HepG2 (cell line): ENCODE results near the gene MRPL28. TPM values are rescaled to one million over a fixed set of nuclear protein-coding genes. Genes with fewer than 3 reads are reported as not detected.

Source experiments
- AHR ChIP-seq: IDR thresholded peaks from 2 replicates; pipeline ENCODE4 v1.6.1; 2018; ENCODE audit warnings: missing genetic modification reagents, missing compliant biosample characterization
- FOXO1 ChIP-seq: sonication (generic); formaldehyde crosslinking; IDR thresholded peaks from 2 replicates; pipeline ENCODE4 v1.4.0; 2020; ENCODE audit warnings: missing genetic modification reagents
- IKZF4 ChIP-seq: sonication (generic); formaldehyde crosslinking; IDR thresholded peaks from 2 replicates; pipeline ENCODE4 v1.5.1; 2020; ENCODE audit warnings: borderline replicate concordance, mild to moderate bottlenecking, low read depth, missing genetic modification reagents; ENCODE audit errors: not compliant biosample characterization
- NFYB ChIP-seq: sonication (generic); formaldehyde crosslinking; IDR thresholded peaks from 2 replicates; pipeline ENCODE4 v1.4.0; 2020; ENCODE audit warnings: missing genetic modification reagents
- POLR2AphosphoS2 ChIP-seq: IDR thresholded peaks from 2 replicates; pipeline ENCODE4 v1.6.1; 2011; ENCODE audit warnings: low read depth, low read length, improper control_type of control experiment
- RCOR2 ChIP-seq: IDR thresholded peaks from 2 replicates; pipeline ENCODE4 v1.6.1; 2016; ENCODE audit warnings: missing biosample characterization, missing genetic modification reagents
- THAP7 ChIP-seq: sonication (generic); formaldehyde crosslinking; IDR thresholded peaks from 2 replicates; pipeline ENCODE4 v1.8.1; 2023; ENCODE audit warnings: mild to moderate bottlenecking, missing genetic modification reagents
- ZBTB42 ChIP-seq: sonication (generic); formaldehyde crosslinking; IDR thresholded peaks from 2 replicates; pipeline ENCODE4 v1.5.0; 2020; ENCODE audit warnings: mild to moderate bottlenecking, missing genetic modification reagents
- ZIK1 ChIP-seq: sonication (generic); formaldehyde crosslinking; IDR thresholded peaks from 2 replicates; pipeline ENCODE4 v1.5.0; 2020; ENCODE audit warnings: mild to moderate bottlenecking, low read depth, missing genetic modification reagents, borderline replicate concordance
- ZNF354B ChIP-seq: sonication (generic); formaldehyde crosslinking; IDR thresholded peaks from 2 replicates; pipeline ENCODE4 v1.8.0; 2022; ENCODE audit warnings: mild to moderate bottlenecking, missing genetic modification reagents
- ZNF619 ChIP-seq: sonication (generic); formaldehyde crosslinking; IDR thresholded peaks from 2 replicates; pipeline ENCODE4 v1.4.0; 2020; ENCODE audit warnings: mild to moderate bottlenecking, missing genetic modification reagents
- ZNF7 ChIP-seq: IDR thresholded peaks from 2 replicates; pipeline ENCODE4 v1.6.1; 2016; ENCODE audit warnings: missing biosample characterization, missing genetic modification reagents
- ZNF749 ChIP-seq: sonication (generic); formaldehyde crosslinking; IDR thresholded peaks from 2 replicates; pipeline ENCODE4 v1.8.0; 2022; ENCODE audit warnings: mild to moderate bottlenecking, missing genetic modification reagents, moderate library complexity, borderline replicate concordance
- ZNF788 ChIP-seq: sonication (generic); formaldehyde crosslinking; IDR thresholded peaks from 2 replicates; pipeline ENCODE4 v1.5.0; 2020; ENCODE audit warnings: mild to moderate bottlenecking, missing genetic modification reagents, borderline replicate concordance
- polyA plus RNA-seq, 8 experiments: library from polyadenylated mRNA; depleted of rRNA in 3 of 8; stranded (reverse) in 7 of 8; unstranded in 1 of 8; fragments of >200 nt; fragmentation: Illumina TruSeq in 4 of 8; extraction: Trizol in 4 of 8; gene quantifications; 2 replicates each; pipeline versions ENCODE4 v1.2.1 to v1.2.3, GENCODE V29; 2011 to 2016; ENCODE audit warnings: low read depth in 4 of 8, missing spikeins in 1 of 8, mixed read lengths in 1 of 8; ENCODE audit not compliant: insufficient read depth in 1 of 8
- total RNA-seq, 5 experiments: library from RNA; depleted of rRNA; stranded (reverse); fragments of >200 nt; fragmentation: Illumina TruSeq; extraction: Trizol; gene quantifications; 2 replicates each; pipeline ENCODE4 v1.2.3, GENCODE V29; 2016; ENCODE audit warnings: low read depth in 1 of 5
- TF ChIP-seq, protein P1 (sequence below): sonication (generic); formaldehyde crosslinking; conservative IDR thresholded peaks from 2 replicates; pipeline ENCODE4 v1.4.0; 2020; ENCODE audit warnings: mild to moderate bottlenecking, missing genetic modification reagents, moderate library complexity
- TF ChIP-seq, protein P2 (sequence below): sonication (generic); formaldehyde crosslinking; IDR thresholded peaks from 2 replicates; pipeline ENCODE4 v1.9.0; 2021; ENCODE audit warnings: missing genetic modification reagents, mild to moderate bottlenecking, borderline replicate concordance
- TF ChIP-seq, protein P3 (sequence below): IDR thresholded peaks from 2 replicates; pipeline ENCODE4 v1.6.1; 2018; ENCODE audit warnings: missing genetic modification reagents, mild to moderate bottlenecking, missing compliant biosample characterization
- TF ChIP-seq, protein P4 (sequence below): sonication (generic); formaldehyde crosslinking; IDR thresholded peaks from 2 replicates; pipeline ENCODE4 v1.5.0; 2020; ENCODE audit warnings: mild to moderate bottlenecking, missing genetic modification reagents
- TF ChIP-seq, protein P5 (sequence below): sonication (generic); formaldehyde crosslinking; IDR thresholded peaks from 2 replicates; pipeline ENCODE4 v1.8.0; 2022; ENCODE audit warnings: mild to moderate bottlenecking, missing genetic modification reagents; ENCODE audit not compliant: insufficient replicate concordance

MRPL28 gene
- total and polyA plus RNA-seq, 2 of the 13 experiments (the other 11 are each of a cell fraction or from before 2014, with no cell fraction given): 114 to 135 TPM

DNA sequence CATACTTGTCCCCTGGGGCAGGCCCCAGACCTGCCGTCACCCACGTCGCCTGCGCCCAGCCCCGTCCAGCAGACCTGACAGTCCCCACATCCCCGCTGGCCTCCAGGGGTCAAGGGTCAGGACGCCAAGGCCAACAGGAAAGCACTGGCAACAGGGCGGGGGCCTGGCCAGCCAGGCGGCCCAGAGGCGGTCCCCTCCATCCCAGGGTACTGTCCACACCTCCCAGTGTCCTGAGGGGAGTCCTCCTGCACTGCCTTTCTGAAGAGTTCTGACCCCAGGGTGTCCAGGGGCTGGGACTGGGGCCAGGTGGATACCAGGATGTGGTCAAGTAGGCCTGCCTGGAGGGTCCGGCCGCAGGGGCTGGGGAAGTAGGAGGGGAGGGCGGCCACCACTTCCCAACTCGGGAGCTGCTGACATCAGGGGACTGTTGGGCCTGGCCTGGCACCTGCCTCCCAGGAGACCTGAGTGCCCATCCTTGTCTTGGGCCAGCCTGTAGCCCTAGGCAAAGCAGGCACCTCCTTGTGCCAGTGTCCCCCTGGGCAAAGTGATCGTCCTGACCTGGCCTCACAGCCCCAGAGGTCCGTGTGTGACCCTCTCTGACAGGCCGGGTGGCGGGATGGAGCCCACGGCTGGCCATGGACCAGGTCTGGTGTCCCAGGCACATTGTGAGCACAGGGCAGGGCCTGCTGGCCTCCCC, 11.1 kb downstream of the MRPL28 start (continued):
- TF ChIP-seq ZIK1 (CRISPR knock-in tag) (no peak), ZNF7 (CRISPR knock-in tag) (no peak), AHR (CRISPR knock-in tag) (no peak), NFYB (no peak), ZNF354B (no peak), FOXO1 (CRISPR knock-in tag) (peak; percentile 76; the same call in 1 of the 2 replicates), ZNF619 (CRISPR knock-in tag) (no peak), ZNF788 (CRISPR knock-in tag) (peak; percentile 53; the same call in 1 of the 2 replicates), IKZF4 (CRISPR knock-in tag) (no peak), RCOR2 (CRISPR knock-in tag) (peak; percentile 65; the same call in 1 of the 2 replicates), POLR2AphosphoS2 (no peak), ZNF749 (CRISPR knock-in tag) (no peak), ZBTB42 (no peak; the same call in 1 of the 2 replicates), THAP7 (CRISPR knock-in tag) (0 out of 2 replicates have a peak, but pooled peaks have one; percentile 38)
- TF ChIP-seq, protein P1, sequence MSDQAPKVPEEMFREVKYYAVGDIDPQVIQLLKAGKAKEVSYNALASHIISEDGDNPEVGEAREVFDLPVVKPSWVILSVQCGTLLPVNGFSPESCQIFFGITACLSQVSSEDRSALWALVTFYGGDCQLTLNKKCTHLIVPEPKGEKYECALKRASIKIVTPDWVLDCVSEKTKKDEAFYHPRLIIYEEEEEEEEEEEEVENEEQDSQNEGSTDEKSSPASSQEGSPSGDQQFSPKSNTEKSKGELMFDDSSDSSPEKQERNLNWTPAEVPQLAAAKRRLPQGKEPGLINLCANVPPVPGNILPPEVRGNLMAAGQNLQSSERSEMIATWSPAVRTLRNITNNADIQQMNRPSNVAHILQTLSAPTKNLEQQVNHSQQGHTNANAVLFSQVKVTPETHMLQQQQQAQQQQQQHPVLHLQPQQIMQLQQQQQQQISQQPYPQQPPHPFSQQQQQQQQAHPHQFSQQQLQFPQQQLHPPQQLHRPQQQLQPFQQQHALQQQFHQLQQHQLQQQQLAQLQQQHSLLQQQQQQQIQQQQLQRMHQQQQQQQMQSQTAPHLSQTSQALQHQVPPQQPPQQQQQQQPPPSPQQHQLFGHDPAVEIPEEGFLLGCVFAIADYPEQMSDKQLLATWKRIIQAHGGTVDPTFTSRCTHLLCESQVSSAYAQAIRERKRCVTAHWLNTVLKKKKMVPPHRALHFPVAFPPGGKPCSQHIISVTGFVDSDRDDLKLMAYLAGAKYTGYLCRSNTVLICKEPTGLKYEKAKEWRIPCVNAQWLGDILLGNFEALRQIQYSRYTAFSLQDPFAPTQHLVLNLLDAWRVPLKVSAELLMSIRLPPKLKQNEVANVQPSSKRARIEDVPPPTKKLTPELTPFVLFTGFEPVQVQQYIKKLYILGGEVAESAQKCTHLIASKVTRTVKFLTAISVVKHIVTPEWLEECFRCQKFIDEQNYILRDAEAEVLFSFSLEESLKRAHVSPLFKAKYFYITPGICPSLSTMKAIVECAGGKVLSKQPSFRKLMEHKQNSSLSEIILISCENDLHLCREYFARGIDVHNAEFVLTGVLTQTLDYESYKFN (CRISPR knock-in tag): peak; percentile 93
- TF ChIP-seq, protein P2, sequence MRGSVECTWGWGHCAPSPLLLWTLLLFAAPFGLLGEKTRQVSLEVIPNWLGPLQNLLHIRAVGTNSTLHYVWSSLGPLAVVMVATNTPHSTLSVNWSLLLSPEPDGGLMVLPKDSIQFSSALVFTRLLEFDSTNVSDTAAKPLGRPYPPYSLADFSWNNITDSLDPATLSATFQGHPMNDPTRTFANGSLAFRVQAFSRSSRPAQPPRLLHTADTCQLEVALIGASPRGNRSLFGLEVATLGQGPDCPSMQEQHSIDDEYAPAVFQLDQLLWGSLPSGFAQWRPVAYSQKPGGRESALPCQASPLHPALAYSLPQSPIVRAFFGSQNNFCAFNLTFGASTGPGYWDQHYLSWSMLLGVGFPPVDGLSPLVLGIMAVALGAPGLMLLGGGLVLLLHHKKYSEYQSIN: no peak
- TF ChIP-seq, protein P3, sequence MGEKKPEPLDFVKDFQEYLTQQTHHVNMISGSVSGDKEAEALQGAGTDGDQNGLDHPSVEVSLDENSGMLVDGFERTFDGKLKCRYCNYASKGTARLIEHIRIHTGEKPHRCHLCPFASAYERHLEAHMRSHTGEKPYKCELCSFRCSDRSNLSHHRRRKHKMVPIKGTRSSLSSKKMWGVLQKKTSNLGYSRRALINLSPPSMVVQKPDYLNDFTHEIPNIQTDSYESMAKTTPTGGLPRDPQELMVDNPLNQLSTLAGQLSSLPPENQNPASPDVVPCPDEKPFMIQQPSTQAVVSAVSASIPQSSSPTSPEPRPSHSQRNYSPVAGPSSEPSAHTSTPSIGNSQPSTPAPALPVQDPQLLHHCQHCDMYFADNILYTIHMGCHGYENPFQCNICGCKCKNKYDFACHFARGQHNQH (CRISPR knock-in tag): peak; percentile 54; the same call in 1 of the 2 replicates
- TF ChIP-seq, protein P4, sequence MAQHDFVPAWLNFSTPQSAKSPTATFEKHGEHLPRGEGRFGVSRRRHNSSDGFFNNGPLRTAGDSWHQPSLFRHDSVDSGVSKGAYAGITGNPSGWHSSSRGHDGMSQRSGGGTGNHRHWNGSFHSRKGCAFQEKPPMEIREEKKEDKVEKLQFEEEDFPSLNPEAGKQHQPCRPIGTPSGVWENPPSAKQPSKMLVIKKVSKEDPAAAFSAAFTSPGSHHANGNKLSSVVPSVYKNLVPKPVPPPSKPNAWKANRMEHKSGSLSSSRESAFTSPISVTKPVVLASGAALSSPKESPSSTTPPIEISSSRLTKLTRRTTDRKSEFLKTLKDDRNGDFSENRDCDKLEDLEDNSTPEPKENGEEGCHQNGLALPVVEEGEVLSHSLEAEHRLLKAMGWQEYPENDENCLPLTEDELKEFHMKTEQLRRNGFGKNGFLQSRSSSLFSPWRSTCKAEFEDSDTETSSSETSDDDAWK: no peak
- TF ChIP-seq, protein P5, sequence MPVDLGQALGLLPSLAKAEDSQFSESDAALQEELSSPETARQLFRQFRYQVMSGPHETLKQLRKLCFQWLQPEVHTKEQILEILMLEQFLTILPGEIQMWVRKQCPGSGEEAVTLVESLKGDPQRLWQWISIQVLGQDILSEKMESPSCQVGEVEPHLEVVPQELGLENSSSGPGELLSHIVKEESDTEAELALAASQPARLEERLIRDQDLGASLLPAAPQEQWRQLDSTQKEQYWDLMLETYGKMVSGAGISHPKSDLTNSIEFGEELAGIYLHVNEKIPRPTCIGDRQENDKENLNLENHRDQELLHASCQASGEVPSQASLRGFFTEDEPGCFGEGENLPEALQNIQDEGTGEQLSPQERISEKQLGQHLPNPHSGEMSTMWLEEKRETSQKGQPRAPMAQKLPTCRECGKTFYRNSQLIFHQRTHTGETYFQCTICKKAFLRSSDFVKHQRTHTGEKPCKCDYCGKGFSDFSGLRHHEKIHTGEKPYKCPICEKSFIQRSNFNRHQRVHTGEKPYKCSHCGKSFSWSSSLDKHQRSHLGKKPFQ (CRISPR knock-in tag): no peak
